ENCODE results near the gene CTAG1B.
"Not testable (repeated sequence)": the region's sequence is repeated elsewhere in the genome, so short reads cannot be mapped to it uniquely, and the experiment has no call there.

CTAG1B gene

GRCh38 chrX:154599531-154599930, 19.6 kb downstream of the CTAG1B start:
- Histone ChIP-seq H3K36me3 (ENCODE audit: insufficient read depth, low read length) (no peaks in the 10 kb centered on the region), H3K9ac (ENCODE audit: low read depth, low read length) (no peak overlapping the region), H3K4me3 (ENCODE audit: low read length) (no peak overlapping the region), H3K9me3 (replicated peaks; ENCODE audit: low read length) (no peaks in the 10 kb centered on the region), H3K27me3 (ENCODE audit: control insufficient read depth, insufficient read depth, low read length) (peaks cover 4% of the 10 kb centered on the region), H3K4me1 (ENCODE audit: control insufficient read depth, insufficient read depth, low read length) (peaks cover 28% of the 10 kb centered on the region), H3K4me2 (ENCODE audit: low read length) (no peak overlapping the region)

GRCh38 chrX:154598656-154599055, 20.4 kb downstream of the CTAG1B start:
- H3K4me2 ChIP-seq (ENCODE audit: low read length): no peak overlapping the region
- H3K4me3 ChIP-seq (ENCODE audit: low read length): no peak overlapping the region
- no peaks in the 10 kb centered on the region for H3K9me3 ChIP-seq (replicated peaks; ENCODE audit: low read length)
- no peak overlapping the region for H3K9ac ChIP-seq (ENCODE audit: low read depth, low read length)
- H3K4me1 ChIP-seq (ENCODE audit: control insufficient read depth, insufficient read depth, low read length): peaks cover 19% of the 10 kb centered on the region
- peaks cover 4% of the 10 kb centered on the region for H3K27me3 ChIP-seq (ENCODE audit: control insufficient read depth, insufficient read depth, low read length)
- no peaks in the 10 kb centered on the region for H3K36me3 ChIP-seq (ENCODE audit: insufficient read depth, low read length)

- Histone ChIP-seq H3K9ac (ENCODE audit: low read depth, low read length) (no peak overlapping the region), H3K36me3 (ENCODE audit: insufficient read depth, low read length) (no peaks in the 10 kb centered on the region), H3K27me3 (ENCODE audit: control insufficient read depth, insufficient read depth, low read length) (peaks cover 4% of the 10 kb centered on the region), H3K4me2 (ENCODE audit: low read length) (no peak overlapping the region), H3K4me1 (ENCODE audit: control insufficient read depth, insufficient read depth, low read length) (peaks cover 14% of the 10 kb centered on the region), H3K9me3 (replicated peaks; ENCODE audit: low read length) (no peaks in the 10 kb centered on the region), H3K4me3 (ENCODE audit: low read length) (no peak overlapping the region)
These were observed 21.9 kb downstream of the CTAG1B start for GRCh38 chrX:154597221-154597620.

GRCh38 chrX:154596290-154596929, 22.7 kb downstream of the CTAG1B start:
- peaks cover 14% of the 10 kb centered on the region for H3K4me1 ChIP-seq (ENCODE audit: control insufficient read depth, insufficient read depth, low read length)
- H3K9me3 ChIP-seq (replicated peaks; ENCODE audit: low read length): no peaks in the 10 kb centered on the region
- no peaks in the 10 kb centered on the region for H3K36me3 ChIP-seq (ENCODE audit: insufficient read depth, low read length)
- no peak overlapping the region for H3K4me2 ChIP-seq (ENCODE audit: low read length)
- H3K4me3 ChIP-seq (ENCODE audit: low read length): no peak overlapping the region
- no peak overlapping the region for H3K9ac ChIP-seq (ENCODE audit: low read depth, low read length)
- peaks cover 7% of the 10 kb centered on the region for H3K27me3 ChIP-seq (ENCODE audit: control insufficient read depth, insufficient read depth, low read length)

- Histone ChIP-seq H3K9me3 (replicated peaks; ENCODE audit: low read length) (no peaks in the 10 kb centered on the region), H3K4me3 (ENCODE audit: low read length) (no peak overlapping the region), H3K9ac (ENCODE audit: low read depth, low read length) (no peak overlapping the region), H3K27me3 (ENCODE audit: control insufficient read depth, insufficient read depth, low read length) (peaks cover 7% of the 10 kb centered on the region), H3K36me3 (ENCODE audit: insufficient read depth, low read length) (no peaks in the 10 kb centered on the region), H3K4me2 (ENCODE audit: low read length) (no peak overlapping the region), H3K4me1 (ENCODE audit: control insufficient read depth, insufficient read depth, low read length) (peaks cover 8% of the 10 kb centered on the region)
These were observed 23.4 kb downstream of the CTAG1B start for GRCh38 chrX:154595559-154596249.

GRCh38 chrX:154594491-154594890, 24.6 kb downstream of the CTAG1B start:
- no peak overlapping the region for H3K4me2 ChIP-seq (ENCODE audit: low read length)
- H3K4me3 ChIP-seq (ENCODE audit: low read length): no peak overlapping the region
- H3K4me1 ChIP-seq (ENCODE audit: control insufficient read depth, insufficient read depth, low read length): no peaks in the 10 kb centered on the region
- no peaks in the 10 kb centered on the region for H3K9me3 ChIP-seq (replicated peaks; ENCODE audit: low read length)
- H3K36me3 ChIP-seq (ENCODE audit: insufficient read depth, low read length): no peaks in the 10 kb centered on the region
- no peak overlapping the region for H3K9ac ChIP-seq (ENCODE audit: low read depth, low read length)
- H3K27me3 ChIP-seq (ENCODE audit: control insufficient read depth, insufficient read depth, low read length): peaks cover 7% of the 10 kb centered on the region

GRCh38 chrX:154593201-154593600, 25.9 kb downstream of the CTAG1B start:
- Histone ChIP-seq H3K9ac (ENCODE audit: low read depth, low read length) (no peak overlapping the region), H3K9me3 (replicated peaks; ENCODE audit: low read length) (no peaks in the 10 kb centered on the region), H3K36me3 (ENCODE audit: insufficient read depth, low read length) (no peaks in the 10 kb centered on the region), H3K4me3 (ENCODE audit: low read length) (no peak overlapping the region), H3K4me2 (ENCODE audit: low read length) (no peak overlapping the region), H3K27me3 (ENCODE audit: control insufficient read depth, insufficient read depth, low read length) (peaks cover 7% of the 10 kb centered on the region), H3K4me1 (ENCODE audit: control insufficient read depth, insufficient read depth, low read length) (no peaks in the 10 kb centered on the region)

GRCh38 chrX:154592505-154592904, 26.6 kb downstream of the CTAG1B start:
- Histone ChIP-seq H3K4me1 (ENCODE audit: control insufficient read depth, insufficient read depth, low read length) (no peaks in the 10 kb centered on the region), H3K27me3 (ENCODE audit: control insufficient read depth, insufficient read depth, low read length) (peaks cover 7% of the 10 kb centered on the region), H3K9me3 (replicated peaks; ENCODE audit: low read length) (no peaks in the 10 kb centered on the region), H3K4me2 (ENCODE audit: low read length) (no peak overlapping the region), H3K4me3 (ENCODE audit: low read length) (no peak overlapping the region), H3K9ac (ENCODE audit: low read depth, low read length) (no peak overlapping the region), H3K36me3 (ENCODE audit: insufficient read depth, low read length) (no peaks in the 10 kb centered on the region)

GRCh38 chrX:154590415-154590814, 28.7 kb downstream of the CTAG1B start:
- H3K9me3 ChIP-seq (replicated peaks; ENCODE audit: low read length); H3K27me3 ChIP-seq (ENCODE audit: control insufficient read depth, insufficient read depth, low read length); H3K4me1 ChIP-seq (ENCODE audit: control insufficient read depth, insufficient read depth, low read length); H3K4me3 ChIP-seq (ENCODE audit: low read length); H3K36me3 ChIP-seq (ENCODE audit: insufficient read depth, low read length); H3K9ac ChIP-seq (ENCODE audit: low read depth, low read length); H3K4me2 ChIP-seq (ENCODE audit: low read length): not testable (repeated sequence)

GRCh38 chrX:154584585-154585183, 34.4 kb downstream of the CTAG1B start, which contains the start of gene CTAG1A:
CTAG1A (plus strand) TSS chrX:154585133; CDS start chrX:154585207, 74 bp downstream.
- H3K27me3 ChIP-seq (ENCODE audit: control insufficient read depth, insufficient read depth, low read length); H3K36me3 ChIP-seq (ENCODE audit: insufficient read depth, low read length); H3K4me1 ChIP-seq (ENCODE audit: control insufficient read depth, insufficient read depth, low read length); H3K4me2 ChIP-seq (ENCODE audit: low read length); H3K4me3 ChIP-seq (ENCODE audit: low read length); H3K9me3 ChIP-seq (replicated peaks; ENCODE audit: low read length); H3K9ac ChIP-seq (ENCODE audit: low read depth, low read length): not testable (repeated sequence)

- H3K36me3 ChIP-seq (ENCODE audit: insufficient read depth, low read length); H3K4me3 ChIP-seq (ENCODE audit: low read length); H3K27me3 ChIP-seq (ENCODE audit: control insufficient read depth, insufficient read depth, low read length); H3K9me3 ChIP-seq (replicated peaks; ENCODE audit: low read length); H3K9ac ChIP-seq (ENCODE audit: low read depth, low read length); H3K4me2 ChIP-seq (ENCODE audit: low read length); H3K4me1 ChIP-seq (ENCODE audit: control insufficient read depth, insufficient read depth, low read length): not testable (repeated sequence)
These were observed 36.1 kb downstream of the CTAG1B start for GRCh38 chrX:154582994-154583393.

- not testable (repeated sequence) for H3K36me3 ChIP-seq (ENCODE audit: insufficient read depth, low read length); H3K4me2 ChIP-seq (ENCODE audit: low read length); H3K4me1 ChIP-seq (ENCODE audit: control insufficient read depth, insufficient read depth, low read length); H3K9me3 ChIP-seq (replicated peaks; ENCODE audit: low read length); H3K9ac ChIP-seq (ENCODE audit: low read depth, low read length); H3K27me3 ChIP-seq (ENCODE audit: control insufficient read depth, insufficient read depth, low read length); H3K4me3 ChIP-seq (ENCODE audit: low read length)
These were observed 44.0 kb downstream of the CTAG1B start for GRCh38 chrX:154575076-154575475.

Data from skeletal muscle satellite cell (primary cell).